Activated CD8-positive, alpha-beta memory T cell treated with anti-CD3 and anti-CD28 coated beads, Interleukin-2, amount 50 U/mL, for 4 hours (primary cell): Measurements from ENCODE around the gene EFNB2.

Experiments
- DNase-seq: peaks from one replicate; pipeline ENCODE4 v3.0.0-alpha.2; 2020

Gene EFNB2

GRCh38 chr13:106499113-106499512 lies 36.3 kb downstream of the EFNB2 start:
- no peak for DNase-seq

GRCh38 chr13:106498571-106498970 lies 36.9 kb downstream of the EFNB2 start:
- no peak for DNase-seq

- DNase-seq: no peak
Observed at GRCh38 chr13:106498158-106498557, 37.3 kb downstream of the EFNB2 start.

GRCh38 chr13:106497079-106497478 lies 38.4 kb downstream of the EFNB2 start:
- DNase-seq: no peak

GRCh38 chr13:106496072-106496997 lies 39.1 kb downstream of the EFNB2 start:
- DNase-seq: no peak

- DNase-seq: no peak
Observed at GRCh38 chr13:106494936-106495335, 40.5 kb downstream of the EFNB2 start.

GRCh38 chr13:106494506-106494905 lies 41.0 kb downstream of the EFNB2 start:
- DNase-seq: no peak

GRCh38 chr13:106493533-106494220 lies 41.8 kb downstream of the EFNB2 start:
- no peak for DNase-seq

GRCh38 chr13:106492588-106493475 lies 42.6 kb downstream of the EFNB2 start:
- no peak for DNase-seq

- no peak for DNase-seq
Observed at GRCh38 chr13:106491928-106492587, 43.4 kb downstream of the EFNB2 start.

- DNase-seq: no peak
Observed at GRCh38 chr13:106491463-106491862, 44.0 kb downstream of the EFNB2 start.

GRCh38 chr13:106490569-106491321 lies 44.7 kb downstream of the EFNB2 start:
- DNase-seq: no peak

GRCh38 chr13:106489849-106490568 lies 45.5 kb downstream of the EFNB2 start:
- DNase-seq: no peak

GRCh38 chr13:106488686-106489085 lies 46.8 kb downstream of the EFNB2 start:
- DNase-seq: no peak

- DNase-seq: no peak
Observed at GRCh38 chr13:106488076-106488475, 47.4 kb downstream of the EFNB2 start.

GRCh38 chr13:106487129-106487528 lies 48.3 kb downstream of the EFNB2 start:
- DNase-seq: no peak

- DNase-seq: no peak
Observed at GRCh38 chr13:106486287-106486686, 49.2 kb downstream of the EFNB2 start.

GRCh38 chr13:106484537-106485193 lies 50.8 kb downstream of the EFNB2 start:
- no peak for DNase-seq

GRCh38 chr13:106484084-106484483 lies 51.4 kb downstream of the EFNB2 start:
- no peak for DNase-seq

GRCh38 chr13:106481919-106482318 lies 53.5 kb downstream of the EFNB2 start:
- no peak for DNase-seq
